ENCODE data around the gene KLHL2.
"Not testable (repeated sequence)": the region's sequence is repeated elsewhere in the genome, so short reads cannot be mapped to it uniquely, and the experiment has no call there.

KLHL2 gene

GRCh38 chr4:165203541-165204461 is 3.6 kb upstream of the KLHL2 start:
- DNase-seq, result no peak

GRCh38 chr4:165204462-165204830 is 2.9 kb upstream of the KLHL2 start:
- peak; percentile 32 for DNase-seq

- no peak for DNase-seq
These were observed 338 bp upstream of the KLHL2 start for GRCh38 chr4:165207016-165207430.

- no peak for DNase-seq
These were observed 876 bp downstream of the KLHL2 start for GRCh38 chr4:165208221-165208652.

GRCh38 chr4:165208741-165209388 is 1.5 kb downstream of the KLHL2 start:
- DNase-seq, result no peak

- DNase-seq, result no peak
These were observed 2.4 kb downstream of the KLHL2 start for GRCh38 chr4:165209796-165210195.

- no peak for DNase-seq
These were observed 3.2 kb downstream of the KLHL2 start for GRCh38 chr4:165210566-165210965.

- DNase-seq, result not testable (repeated sequence)
These were observed 5.3 kb downstream of the KLHL2 start for GRCh38 chr4:165212647-165213046.

GRCh38 chr4:165213404-165213803 is 6.0 kb downstream of the KLHL2 start:
- not testable (repeated sequence) for DNase-seq

GRCh38 chr4:165213991-165214709 is 6.8 kb downstream of the KLHL2 start:
- not testable (repeated sequence) for DNase-seq

- not testable (repeated sequence) for DNase-seq
These were observed 7.8 kb downstream of the KLHL2 start for GRCh38 chr4:165215034-165215751.

- not testable (repeated sequence) for DNase-seq
These were observed 8.6 kb downstream of the KLHL2 start for GRCh38 chr4:165215761-165216487.

- no peak for DNase-seq
These were observed 10.0 kb downstream of the KLHL2 start for GRCh38 chr4:165217325-165217724.

- not testable (repeated sequence) for DNase-seq
These were observed 13.9 kb downstream of the KLHL2 start for GRCh38 chr4:165221306-165221705.

GRCh38 chr4:165221993-165222650 is 14.8 kb downstream of the KLHL2 start:
- DNase-seq, result not testable (repeated sequence)

GRCh38 chr4:165222651-165222994 is 15.3 kb downstream of the KLHL2 start:
- DNase-seq, result peak; percentile 17

- DNase-seq, result not testable (repeated sequence)
These were observed 20.0 kb downstream of the KLHL2 start for GRCh38 chr4:165227401-165227800.

GRCh38 chr4:165229490-165230200 is 22.3 kb downstream of the KLHL2 start:
- not testable (repeated sequence) for DNase-seq

- not testable (repeated sequence) for DNase-seq
These were observed 25.5 kb downstream of the KLHL2 start for GRCh38 chr4:165232623-165233433.

GRCh38 chr4:165234766-165235165 is 27.4 kb downstream of the KLHL2 start:
- no peak for DNase-seq

All from GDM1 (cell line).